ENCODE results near the gene RNF217.

DNA sequence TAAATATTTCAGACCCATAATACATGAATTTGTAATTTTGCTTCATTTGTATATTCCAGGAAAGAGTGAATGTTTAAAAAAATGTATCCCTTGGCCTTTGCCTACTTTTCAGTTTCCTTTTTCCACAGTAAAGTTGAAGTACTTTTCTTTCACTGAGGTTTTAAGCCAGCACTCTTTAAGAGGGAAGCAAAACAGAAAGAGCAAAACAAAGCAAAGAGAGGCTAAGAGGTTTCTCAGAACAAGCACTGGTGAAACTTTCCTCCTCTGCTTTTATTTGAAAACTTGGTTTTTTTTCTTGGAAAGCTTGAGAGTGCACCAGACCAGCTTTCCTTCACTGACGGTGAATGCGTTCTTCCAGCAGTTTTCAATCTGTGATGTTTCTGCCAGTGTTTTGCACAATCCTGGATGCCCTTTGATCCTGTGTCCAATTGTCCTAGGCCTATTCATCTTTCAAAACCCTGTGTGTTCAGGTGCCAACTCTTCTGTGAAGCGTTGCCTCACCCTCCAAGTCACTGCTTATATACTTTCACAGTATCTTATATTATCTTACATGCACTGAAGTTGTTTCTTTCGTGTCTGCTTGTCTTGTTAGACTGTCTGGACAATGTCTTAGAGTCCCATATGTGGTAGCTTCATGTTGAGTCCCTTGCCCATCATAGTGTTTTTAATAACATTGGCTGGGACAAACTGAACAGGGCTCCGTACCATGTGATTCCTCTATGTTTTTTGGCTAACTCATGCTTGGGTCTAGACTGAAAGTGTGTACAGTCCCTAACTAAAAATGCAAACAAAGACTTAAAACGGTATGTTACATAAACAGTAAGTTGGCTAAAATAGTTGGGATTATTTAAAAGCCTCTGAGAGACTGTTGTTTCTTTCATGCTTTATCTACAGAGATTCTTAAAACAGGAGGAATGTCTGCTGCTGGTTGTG lies 1.9 kb downstream of the RNF217 start:
- TF ChIP-seq, protein P1, sequence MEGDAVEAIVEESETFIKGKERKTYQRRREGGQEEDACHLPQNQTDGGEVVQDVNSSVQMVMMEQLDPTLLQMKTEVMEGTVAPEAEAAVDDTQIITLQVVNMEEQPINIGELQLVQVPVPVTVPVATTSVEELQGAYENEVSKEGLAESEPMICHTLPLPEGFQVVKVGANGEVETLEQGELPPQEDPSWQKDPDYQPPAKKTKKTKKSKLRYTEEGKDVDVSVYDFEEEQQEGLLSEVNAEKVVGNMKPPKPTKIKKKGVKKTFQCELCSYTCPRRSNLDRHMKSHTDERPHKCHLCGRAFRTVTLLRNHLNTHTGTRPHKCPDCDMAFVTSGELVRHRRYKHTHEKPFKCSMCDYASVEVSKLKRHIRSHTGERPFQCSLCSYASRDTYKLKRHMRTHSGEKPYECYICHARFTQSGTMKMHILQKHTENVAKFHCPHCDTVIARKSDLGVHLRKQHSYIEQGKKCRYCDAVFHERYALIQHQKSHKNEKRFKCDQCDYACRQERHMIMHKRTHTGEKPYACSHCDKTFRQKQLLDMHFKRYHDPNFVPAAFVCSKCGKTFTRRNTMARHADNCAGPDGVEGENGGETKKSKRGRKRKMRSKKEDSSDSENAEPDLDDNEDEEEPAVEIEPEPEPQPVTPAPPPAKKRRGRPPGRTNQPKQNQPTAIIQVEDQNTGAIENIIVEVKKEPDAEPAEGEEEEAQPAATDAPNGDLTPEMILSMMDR (IDR thresholded peaks at IDR 0.05 in 4 of 5, conservative IDR thresholded peaks at IDR 0.05 in 1 of 5) = no peak
- TF ChIP-seq POLR2A (IDR thresholded peaks at IDR 0.05) = peak; percentile 33 to 37
